Gastrocnemius medialis (tissue), 4 donors: ENCODE measurements around the gene PLEKHG1.

Source experiments
- POLR2A ChIP-seq, 2 donors: fragments of 450-650 bp; IDR thresholded peaks; one replicate each; pipeline ENCODE4 v1.6.1; 2017; ENCODE audit warnings: antibody characterized with exemption in 2 of 2, mild to moderate bottlenecking in 2 of 2, moderate library complexity in 2 of 2
- TF ChIP-seq, protein P1 (sequence below), 5 experiments: fragments of 450-650 bp in 3 of 5; fragments of 200-600 bp in 2 of 5; sonication (generic) in 2 of 5; IDR thresholded peaks in 4 of 5; conservative IDR thresholded peaks in 1 of 5; 1 replicate in 4 of 5; 2 replicates in 1 of 5; pipeline ENCODE4 v1.5.1; 2016 to 2019; ENCODE audit warnings: antibody characterized with exemption in 5 of 5, mild to moderate bottlenecking in 3 of 5, moderate library complexity in 3 of 5

- TF ChIP-seq, protein P1, sequence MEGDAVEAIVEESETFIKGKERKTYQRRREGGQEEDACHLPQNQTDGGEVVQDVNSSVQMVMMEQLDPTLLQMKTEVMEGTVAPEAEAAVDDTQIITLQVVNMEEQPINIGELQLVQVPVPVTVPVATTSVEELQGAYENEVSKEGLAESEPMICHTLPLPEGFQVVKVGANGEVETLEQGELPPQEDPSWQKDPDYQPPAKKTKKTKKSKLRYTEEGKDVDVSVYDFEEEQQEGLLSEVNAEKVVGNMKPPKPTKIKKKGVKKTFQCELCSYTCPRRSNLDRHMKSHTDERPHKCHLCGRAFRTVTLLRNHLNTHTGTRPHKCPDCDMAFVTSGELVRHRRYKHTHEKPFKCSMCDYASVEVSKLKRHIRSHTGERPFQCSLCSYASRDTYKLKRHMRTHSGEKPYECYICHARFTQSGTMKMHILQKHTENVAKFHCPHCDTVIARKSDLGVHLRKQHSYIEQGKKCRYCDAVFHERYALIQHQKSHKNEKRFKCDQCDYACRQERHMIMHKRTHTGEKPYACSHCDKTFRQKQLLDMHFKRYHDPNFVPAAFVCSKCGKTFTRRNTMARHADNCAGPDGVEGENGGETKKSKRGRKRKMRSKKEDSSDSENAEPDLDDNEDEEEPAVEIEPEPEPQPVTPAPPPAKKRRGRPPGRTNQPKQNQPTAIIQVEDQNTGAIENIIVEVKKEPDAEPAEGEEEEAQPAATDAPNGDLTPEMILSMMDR (IDR thresholded peaks at IDR 0.05 in 4 of 5, conservative IDR thresholded peaks at IDR 0.05 in 1 of 5) = no peak
- no peak for TF ChIP-seq POLR2A (IDR thresholded peaks at IDR 0.05)
Measured at GRCh38 chr6:150567823-150568383, 31.8 kb upstream of the PLEKHG1 start.
